SHP77 treated with DMSO at 0.1 percent for 48 hours (cell line): ENCODE results near the gene NSMCE4A.
"Not testable (repeated sequence)": the region's sequence is repeated elsewhere in the genome, so short reads cannot be mapped to it uniquely, and the experiment has no call there.

ENCODE experiments used
- DNase-seq: peaks from one replicate; lab custom pipeline; 2025; lab: John Stamatoyannopoulos, UW

The NSMCE4A gene

GRCh38 chr10:121988361-121989324, 13.6 kb upstream of the NSMCE4A start, which contains the start of gene TACC2:
TSS of gene TACC2 (plus strand) at chr10:121989163. CDS start at chr10:122021982, 32,819 bp downstream.
- no peak for DNase-seq

GRCh38 chr10:121984463-121984862, 9.4 kb upstream of the NSMCE4A start:
- no peak for DNase-seq

- DNase-seq: no peak
Observed at GRCh38 chr10:121983852-121984251, 8.8 kb upstream of the NSMCE4A start.

GRCh38 chr10:121981346-121981745, 6.3 kb upstream of the NSMCE4A start:
- DNase-seq: no peak

- DNase-seq: no peak
Observed at GRCh38 chr10:121978511-121978910, 3.5 kb upstream of the NSMCE4A start.

GRCh38 chr10:121976607-121977006, 1.6 kb upstream of the NSMCE4A start:
- no peak for DNase-seq

GRCh38 chr10:121975295-121976086, 474 bp upstream of the NSMCE4A start:
- no peak for DNase-seq

GRCh38 chr10:121974019-121974534, 940 bp downstream of the NSMCE4A start:
- no peak for DNase-seq

GRCh38 chr10:121969086-121969485, 5.9 kb downstream of the NSMCE4A start:
- not testable (repeated sequence) for DNase-seq

- DNase-seq: no peak
Observed at GRCh38 chr10:121965996-121966395, 9.0 kb downstream of the NSMCE4A start.

- DNase-seq: no peak
Observed at GRCh38 chr10:121961456-121961855, 13.6 kb downstream of the NSMCE4A start.

- no peak for DNase-seq
Observed at GRCh38 chr10:121959671-121960070, 15.3 kb downstream of the NSMCE4A start.

- DNase-seq: no peak
Observed at GRCh38 chr10:121956111-121957061, 18.6 kb downstream of the NSMCE4A start.

GRCh38 chr10:121952226-121952625, 22.8 kb downstream of the NSMCE4A start:
- no peak for DNase-seq

GRCh38 chr10:121949451-121949850, 25.6 kb downstream of the NSMCE4A start:
- DNase-seq: no peak

GRCh38 chr10:121949049-121949448, 26.0 kb downstream of the NSMCE4A start:
- no peak for DNase-seq

- DNase-seq: no peak
Observed at GRCh38 chr10:121947343-121948330, 27.4 kb downstream of the NSMCE4A start.

GRCh38 chr10:121942749-121943416, 32.1 kb downstream of the NSMCE4A start:
- DNase-seq: no peak

- DNase-seq: no peak
Observed at GRCh38 chr10:121941532-121941931, 33.5 kb downstream of the NSMCE4A start.

- no peak for DNase-seq
Observed at GRCh38 chr10:121936295-121936694, 38.7 kb downstream of the NSMCE4A start.
